NT2/D1 (cell line): ENCODE data around the gene ANKRD36.
"Not testable (repeated sequence)": the region's sequence is repeated elsewhere in the genome, so short reads cannot be mapped to it uniquely, and the experiment has no call there.

ENCODE experiments used
- DNase-seq: peaks from one replicate; pipeline ENCODE4 v3.0.0-alpha.2; 2011; ENCODE audit warnings: low read depth, low spot score
- H3K27me3 ChIP-seq: 2 replicates; pipeline ENCODE4 v1.6.0; 2011; ENCODE audit warnings: mild to moderate bottlenecking; ENCODE audit not compliant: insufficient read length, insufficient read depth
- H3K36me3 ChIP-seq: 2 replicates; pipeline ENCODE4 v1.6.1; 2011; ENCODE audit warnings: mild to moderate bottlenecking, low read length, mixed read lengths; ENCODE audit not compliant: insufficient read depth, insufficient read length
- H3K4me1 ChIP-seq: 2 replicates; pipeline ENCODE4 v1.5.1; 2011; ENCODE audit not compliant: insufficient read depth, insufficient read length
- H3K4me3 ChIP-seq: 2 replicates; pipeline ENCODE4 v1.5.1; 2011; ENCODE audit warnings: low read depth; ENCODE audit not compliant: insufficient read length
- H3K9ac ChIP-seq: 2 replicates; pipeline ENCODE4 v1.6.0; 2011; ENCODE audit warnings: low read depth; ENCODE audit not compliant: insufficient read length
- H3K9me3 ChIP-seq: 2 replicates; pipeline ENCODE4 v1.5.1; 2011; ENCODE audit warnings: mild to moderate bottlenecking, low read length; ENCODE audit not compliant: insufficient read depth
- SUZ12 ChIP-seq: IDR thresholded peaks from 2 replicates; pipeline ENCODE4 v1.6.1; 2011; ENCODE audit not compliant: insufficient read length, insufficient read depth; ENCODE audit errors: extremely low read depth
- YY1 ChIP-seq: IDR thresholded peaks from 2 replicates; pipeline ENCODE4 v1.6.1; 2011; ENCODE audit not compliant: insufficient read length, insufficient read depth
- ZNF274 ChIP-seq: IDR thresholded peaks from 2 replicates; pipeline ENCODE4 v1.6.1; 2011; ENCODE audit warnings: mild to moderate bottlenecking, low read depth, low read length

ANKRD36 gene

DNA sequence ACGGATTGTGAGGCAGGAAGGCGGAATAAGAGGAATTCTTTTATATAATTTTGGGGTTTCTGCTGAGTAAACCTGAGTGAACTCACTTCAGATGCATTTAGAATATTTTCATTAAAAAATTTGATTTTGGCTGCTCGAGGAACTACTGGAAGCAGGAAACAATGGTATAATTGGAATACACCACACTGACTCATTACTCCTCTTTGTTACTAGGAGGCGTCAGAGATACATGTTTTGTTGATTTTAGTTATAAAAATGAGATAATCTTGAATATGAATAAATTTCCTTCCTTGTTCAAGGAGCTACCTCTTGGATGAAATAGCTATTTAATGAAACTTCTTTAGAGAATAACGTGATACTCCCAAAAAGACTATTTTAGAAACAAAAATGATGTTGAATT lies 97.4 kb downstream of the ANKRD36 start:
- no peaks in the 10 kb centered on the region for H3K4me1 ChIP-seq
- H3K4me3 ChIP-seq, result no peak overlapping the region
- no peaks in the 10 kb centered on the region for H3K9me3 ChIP-seq
- TF ChIP-seq YY1 (no peak), SUZ12 (no peak), ZNF274 (no peak)
- DNase-seq, result no peak
- no peaks in the 10 kb centered on the region for H3K27me3 ChIP-seq
- peaks cover 11% of the 10 kb centered on the region for H3K36me3 ChIP-seq
- H3K9ac ChIP-seq, result no peak overlapping the region

- H3K9ac ChIP-seq, H3K4me1 ChIP-seq, H3K4me3 ChIP-seq, DNase-seq, H3K27me3 ChIP-seq, H3K9me3 ChIP-seq: not testable (repeated sequence)
- peaks cover 16% of the 10 kb centered on the region for H3K36me3 ChIP-seq
Observed at GRCh38 chr2:97215025-97215424, 102.1 kb downstream of the ANKRD36 start.

DNA sequence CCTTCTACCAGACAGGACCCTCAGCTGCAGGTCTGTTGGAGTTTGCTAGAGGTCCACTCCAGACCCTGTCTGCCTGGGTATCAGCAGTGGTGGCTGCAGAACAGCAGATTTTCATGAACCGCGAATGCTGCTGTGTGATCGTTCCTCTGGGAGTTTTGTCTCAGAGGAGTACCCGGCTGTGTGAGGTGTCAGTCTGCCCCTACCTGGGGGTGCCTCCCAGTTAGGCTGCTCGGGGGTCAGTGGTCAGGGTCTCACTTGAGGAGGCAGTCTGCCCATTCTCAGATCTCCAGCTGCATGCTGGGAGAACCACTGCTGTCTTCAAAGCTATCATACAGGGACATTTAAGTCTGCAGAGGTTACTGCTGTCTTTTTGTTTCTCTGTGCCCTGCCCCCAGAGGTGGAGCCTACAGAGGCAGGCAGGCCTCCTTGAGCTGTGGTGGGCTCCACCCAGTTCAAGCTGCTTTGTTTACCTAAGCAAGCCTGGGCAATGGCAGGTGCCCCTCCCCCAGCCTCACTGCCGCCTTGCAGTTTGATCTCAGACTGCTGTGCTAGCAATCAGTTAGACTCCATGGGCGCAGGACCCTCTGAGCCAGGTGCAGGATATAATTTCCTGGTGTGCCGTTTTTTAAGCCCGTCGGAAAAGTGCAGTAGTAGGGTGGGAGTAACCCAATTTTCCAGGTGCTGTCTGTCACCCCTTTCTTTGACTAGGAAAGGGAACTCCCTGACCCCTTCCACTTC lies 118.1 kb downstream of the ANKRD36 start:
- not testable (repeated sequence) for H3K36me3 ChIP-seq, H3K9me3 ChIP-seq, H3K4me3 ChIP-seq, H3K9ac ChIP-seq, DNase-seq, H3K27me3 ChIP-seq, H3K4me1 ChIP-seq

DNA sequence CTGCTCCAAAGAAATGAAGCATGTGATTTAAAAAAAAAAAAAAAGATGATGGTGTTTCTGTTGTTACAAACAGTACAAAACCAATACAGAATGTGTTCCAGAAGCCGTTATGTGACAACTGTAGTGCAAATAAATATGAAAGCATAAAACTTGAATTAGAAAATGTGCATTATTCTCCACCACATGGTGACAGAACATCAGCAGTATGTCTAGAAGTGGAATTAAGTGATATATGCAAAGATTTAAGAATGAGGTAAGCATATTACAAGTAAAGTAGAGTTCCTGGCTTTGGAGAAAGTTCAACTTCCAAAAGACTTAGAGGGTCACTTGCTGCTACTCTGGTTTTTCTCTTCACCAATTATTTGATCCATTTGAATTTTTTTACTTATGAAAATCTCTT lies 120.0 kb downstream of the ANKRD36 start:
- DNase-seq, H3K27me3 ChIP-seq, H3K4me3 ChIP-seq, H3K36me3 ChIP-seq, H3K4me1 ChIP-seq, H3K9me3 ChIP-seq, H3K9ac ChIP-seq: not testable (repeated sequence)

GRCh38 chr2:97233660-97234295 lies 120.8 kb downstream of the ANKRD36 start:
- DNase-seq, H3K9me3 ChIP-seq, H3K9ac ChIP-seq, H3K36me3 ChIP-seq, H3K4me1 ChIP-seq, H3K4me3 ChIP-seq, H3K27me3 ChIP-seq: not testable (repeated sequence)

GRCh38 chr2:97261192-97261591 lies 148.2 kb downstream of the ANKRD36 start:
- not testable (repeated sequence) for H3K36me3 ChIP-seq, H3K9me3 ChIP-seq, DNase-seq, H3K27me3 ChIP-seq, H3K4me3 ChIP-seq, H3K9ac ChIP-seq, H3K4me1 ChIP-seq

DNA sequence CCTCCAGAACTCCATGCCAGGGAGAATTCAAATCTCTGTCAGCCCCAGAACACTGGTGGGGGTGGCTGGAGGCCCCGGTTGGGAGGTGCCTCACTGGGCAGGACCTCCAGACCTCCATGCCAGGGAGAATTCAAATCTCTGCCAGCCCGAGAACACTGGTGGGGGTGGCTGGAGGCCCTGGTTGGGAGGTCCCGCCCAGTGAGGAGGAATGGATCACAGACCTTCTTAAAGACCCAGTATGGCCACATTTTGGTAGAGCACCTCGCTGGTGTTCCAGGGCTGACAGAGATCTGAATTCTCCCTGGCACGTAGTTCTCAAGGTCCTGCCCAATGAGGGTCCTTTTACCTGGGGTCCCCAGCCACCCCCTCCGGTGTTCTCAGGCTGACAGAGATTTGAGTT lies 153.5 kb downstream of the ANKRD36 start:
- H3K9ac ChIP-seq, DNase-seq, H3K36me3 ChIP-seq, H3K9me3 ChIP-seq, H3K4me1 ChIP-seq, H3K4me3 ChIP-seq, H3K27me3 ChIP-seq: not testable (repeated sequence)

DNA sequence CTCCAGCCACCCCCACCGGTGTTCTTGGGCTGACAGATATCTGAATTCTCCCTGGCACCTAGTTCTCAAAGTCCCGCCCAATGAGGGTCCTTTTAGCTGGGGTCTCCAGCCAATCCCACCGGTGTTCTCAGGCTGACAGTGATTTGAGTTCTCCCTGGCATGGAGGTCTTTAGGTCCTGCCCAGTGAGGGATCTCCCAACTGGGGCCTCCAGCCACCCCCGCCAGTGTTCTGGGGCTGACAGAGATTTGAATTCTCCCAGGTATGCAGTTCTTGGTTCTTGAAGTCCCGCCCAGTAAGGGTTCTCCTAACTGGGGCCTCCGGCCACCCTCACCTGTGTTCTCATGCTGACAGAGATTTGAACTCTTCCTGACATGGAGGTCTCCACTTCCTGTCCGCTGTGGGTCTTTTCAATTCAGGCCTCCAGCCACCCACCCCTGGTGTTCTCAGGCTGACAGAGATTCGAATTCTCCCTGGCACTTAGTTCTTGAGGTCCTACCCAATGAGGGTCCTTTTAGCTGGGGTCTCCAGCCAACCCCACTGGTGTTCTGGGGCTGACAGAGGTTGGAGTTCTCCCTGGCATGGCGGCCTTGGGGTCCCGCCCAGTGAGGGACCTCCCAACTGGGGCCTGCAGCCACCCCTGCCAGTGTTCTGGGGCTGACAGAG lies 154.6 kb downstream of the ANKRD36 start:
- Histone ChIP-seq H3K4me1 (no peaks in the 10 kb centered on the region), H3K36me3 (no peaks in the 10 kb centered on the region), H3K9ac (no peak overlapping the region), H3K4me3 (no peak overlapping the region), H3K27me3 (no peaks in the 10 kb centered on the region), H3K9me3 (peaks cover 9% of the 10 kb centered on the region; the same call in 1 of the 2 replicates)
- no peak for TF ChIP-seq SUZ12
- TF ChIP-seq YY1, result no peak
- no peak for TF ChIP-seq ZNF274
- no peak for DNase-seq

GRCh38 chr2:97268075-97268591 lies 155.2 kb downstream of the ANKRD36 start:
- DNase-seq, H3K4me1 ChIP-seq, H3K36me3 ChIP-seq, H3K9me3 ChIP-seq, H3K27me3 ChIP-seq, H3K4me3 ChIP-seq, H3K9ac ChIP-seq: not testable (repeated sequence)

DNA sequence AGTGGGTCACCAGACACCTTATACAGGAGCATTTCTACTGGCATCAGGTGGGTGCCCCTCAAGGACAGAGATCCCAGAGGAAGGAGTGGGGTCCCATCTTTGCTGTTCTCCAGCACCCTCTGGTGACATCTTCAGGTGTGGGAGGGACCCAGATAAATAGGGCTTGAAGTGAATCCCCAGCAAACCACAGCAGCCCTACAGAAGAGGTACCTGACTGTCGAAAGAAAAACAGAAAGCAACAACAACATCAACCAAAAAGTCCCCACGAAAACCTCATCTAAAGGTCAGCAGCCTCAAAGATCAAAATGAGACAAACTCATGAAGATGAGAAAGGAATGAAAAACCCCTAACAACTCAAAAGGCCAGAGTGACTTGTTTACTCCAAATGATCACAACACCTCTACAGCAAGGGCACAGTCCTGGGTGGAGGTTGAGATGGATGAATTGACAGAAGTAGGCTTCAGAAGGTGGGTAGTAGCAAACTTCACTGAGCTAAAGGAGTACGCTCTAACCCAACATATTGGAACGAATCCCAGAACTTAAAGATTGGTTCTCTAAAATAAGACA lies 163.4 kb downstream of the ANKRD36 start:
- H3K4me1 ChIP-seq, H3K9me3 ChIP-seq, H3K36me3 ChIP-seq, H3K4me3 ChIP-seq, H3K27me3 ChIP-seq, DNase-seq, H3K9ac ChIP-seq: not testable (repeated sequence)

DNA sequence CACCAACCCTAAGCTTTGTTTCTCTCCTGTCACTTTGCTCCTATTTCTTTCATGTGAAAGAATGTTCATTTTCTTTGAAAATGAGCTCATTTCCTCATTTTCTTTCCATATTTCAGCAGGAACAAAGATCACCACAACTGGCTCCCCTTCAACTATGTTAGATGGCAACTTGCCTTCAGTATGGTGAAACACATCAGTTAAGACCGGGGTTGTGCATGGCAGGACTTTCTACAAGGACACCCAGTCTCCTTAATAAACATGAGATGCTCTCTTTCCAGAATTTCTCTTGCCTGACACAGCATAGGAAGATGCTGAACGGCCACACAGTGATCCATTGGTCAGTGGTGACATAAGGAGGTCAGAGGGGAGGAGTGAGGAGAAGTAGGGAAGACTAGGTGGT lies 172.2 kb downstream of the ANKRD36 start:
- H3K27me3 ChIP-seq, H3K36me3 ChIP-seq, H3K4me1 ChIP-seq, H3K4me3 ChIP-seq, H3K9ac ChIP-seq, H3K9me3 ChIP-seq, DNase-seq: not testable (repeated sequence)
